D721Med (cell line): ENCODE results near the gene P4HA2.

Experiments used
- DNase-seq: peaks from one replicate; pipeline ENCODE4 v3.0.0; 2011; ENCODE audit warnings: low spot score; ENCODE audit not compliant: insufficient read length
- FAIRE-seq: peaks from 2 replicates; lab custom pipeline; 2011; peaks lifted over from hg19 to GRCh38; lab: Jason Lieb, UNC
- CTCF ChIP-seq: IDR thresholded peaks from 2 replicates; pipeline ENCODE4 v1.5.1; 2012; ENCODE audit warnings: mild to moderate bottlenecking, control low read depth; ENCODE audit not compliant: insufficient read depth; ENCODE audit errors: missing control alignments

Gene P4HA2

GRCh38 chr5:132195727-132196126, 31.9 kb downstream of the P4HA2 start:
- FAIRE-seq: no peak
- no peak for DNase-seq
- no peak for TF ChIP-seq CTCF

GRCh38 chr5:132193165-132193694, 34.4 kb downstream of the P4HA2 start:
- no peak for DNase-seq
- TF ChIP-seq CTCF: no peak

GRCh38 chr5:132190161-132190817, 37.4 kb downstream of the P4HA2 start:
- DNase-seq (peak; percentile 79), FAIRE-seq (peak; percentile 95)
- TF ChIP-seq CTCF: peak; percentile 61

More at GRCh38 chr5:132193165-132193694, 34.4 kb downstream of the P4HA2 start:
- no peak for FAIRE-seq

GRCh38 chr5:132184588-132184987, 43.1 kb downstream of the P4HA2 start:
- no peak for FAIRE-seq
- DNase-seq: no peak
- no peak for TF ChIP-seq CTCF

GRCh38 chr5:132183723-132184122, 43.9 kb downstream of the P4HA2 start:
- DNase-seq (no peak), FAIRE-seq (no peak)
- no peak for TF ChIP-seq CTCF

GRCh38 chr5:132182359-132183040, 45.2 kb downstream of the P4HA2 start:
- DNase-seq: no peak
- no peak for TF ChIP-seq CTCF
- FAIRE-seq: no peak
